ENCODE measurements around the gene ANXA10. TPM values are rescaled to one million over a fixed set of nuclear protein-coding genes. Genes with fewer than 3 reads are reported as not detected.

Gene ANXA10
- total RNA-seq, 1 donor from 2014 or later: not detected

Other genes with a start within 250 kb of the ANXA10 start
- gene DDX60, start 226.2 kb downstream of the ANXA10 start, total RNA-seq: 4.2 to 7.1 TPM (median 5.9 TPM) in 3 replicates